ENCODE measurements around the gene NUP37.

NUP37 gene

DNA sequence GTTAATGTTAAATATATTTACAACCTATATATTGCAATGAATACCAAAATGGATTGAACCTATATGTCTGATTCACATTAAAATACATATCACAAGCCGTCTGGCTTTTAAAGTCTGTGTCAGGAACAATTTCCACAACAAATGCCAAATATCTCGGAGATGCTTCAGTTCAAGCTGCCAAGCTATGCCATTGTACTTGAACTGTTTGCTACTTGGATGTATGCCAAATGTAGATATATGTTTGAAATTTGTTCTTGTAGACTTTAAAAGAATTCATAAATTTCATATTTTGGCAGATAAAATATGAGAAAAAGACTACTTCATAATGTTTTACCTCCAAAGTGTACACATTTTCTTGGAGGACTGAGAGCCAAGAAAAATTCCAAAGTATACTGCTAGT lies 95.1 kb downstream of the NUP37 start:
- DNase-seq, result no peak

DNA sequence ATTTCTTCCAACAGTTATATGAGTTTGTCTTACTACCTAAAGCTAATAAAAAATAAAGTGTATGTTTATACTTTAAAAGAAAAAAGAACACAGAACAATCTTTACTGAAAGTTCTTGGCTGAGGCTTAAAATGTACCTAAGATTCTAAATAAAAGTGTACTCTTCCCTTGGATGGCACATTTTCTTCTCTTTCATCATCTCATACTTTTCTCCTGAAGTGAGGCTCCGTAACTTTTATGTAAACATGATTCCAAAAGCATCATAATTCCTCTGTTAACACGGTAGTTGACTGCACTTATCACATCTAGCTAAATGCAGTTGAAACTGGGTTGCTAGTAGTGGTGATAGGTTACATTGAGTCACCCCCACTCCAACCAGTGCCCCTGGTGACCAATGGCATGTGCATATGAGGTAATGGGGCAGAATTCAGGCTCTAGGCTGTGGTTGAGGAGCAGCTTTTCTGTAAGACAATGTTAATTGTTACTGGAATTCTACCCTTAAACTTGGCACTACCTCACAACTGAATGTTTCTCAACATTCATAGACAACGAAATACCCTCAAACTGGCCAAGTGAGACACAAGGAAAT lies 96.5 kb downstream of the NUP37 start:
- no peak for DNase-seq
